NCI-H128 (cell line): Measurements from ENCODE around the gene ERRFI1.
"Not testable (repeated sequence)": the region's sequence is repeated elsewhere in the genome, so short reads cannot be mapped to it uniquely, and the experiment has no call there.

Experiments used
- DNase-seq: peaks from one replicate; lab custom pipeline; 2025; ENCODE audit not compliant: unreplicated experiment; lab: John Stamatoyannopoulos, UW

ERRFI1 gene

DNA sequence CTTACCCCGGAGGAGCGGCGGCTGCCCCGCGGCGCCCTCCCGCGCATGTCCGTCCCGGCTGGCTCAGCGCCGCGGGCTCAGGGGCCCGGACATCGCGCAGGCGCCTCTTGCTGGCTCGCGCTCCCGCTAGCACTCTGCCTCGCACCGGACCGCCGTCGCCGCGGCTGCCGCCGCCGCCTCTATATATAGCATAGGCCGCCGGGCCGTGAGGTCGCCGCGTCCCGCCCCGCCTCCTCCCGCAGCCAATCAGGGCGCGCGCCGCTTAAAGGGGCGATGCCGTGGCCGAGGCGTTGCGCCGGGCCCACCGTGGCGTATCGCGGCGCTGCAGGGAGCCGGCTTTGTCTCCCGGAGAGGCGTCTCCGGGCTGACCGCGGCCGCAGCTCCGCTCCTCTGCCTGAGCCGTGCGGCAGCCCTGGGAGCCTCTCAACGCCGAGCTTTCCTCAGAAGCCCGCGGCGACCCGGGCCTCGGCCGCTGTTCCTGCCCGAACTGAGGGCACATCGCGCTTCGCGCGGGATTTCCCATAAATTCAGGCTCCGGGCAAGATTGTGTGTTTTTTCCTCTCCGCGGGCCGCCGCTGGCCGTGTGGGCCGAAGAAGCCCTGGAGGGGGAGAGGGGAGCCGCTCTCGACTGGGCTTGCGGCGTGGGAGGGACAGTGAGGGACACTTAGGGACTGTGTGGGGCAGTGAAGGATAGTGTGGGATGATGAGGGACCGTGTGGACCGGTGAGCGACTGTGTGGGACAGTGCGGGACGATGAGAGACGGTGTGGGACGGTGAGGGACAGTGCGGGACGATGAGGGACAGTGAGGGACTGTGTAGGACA, at the start of gene ERRFI1:
Gene ERRFI1, minus strand, starts transcription at position 157 of the 823 bp plus-strand sequence. CDS start 10,690 bp downstream, outside the sequence.
- DNase-seq = peak; percentile 93

- no peak for DNase-seq
Measured at GRCh38 chr1:8075511-8076051, 49.5 kb upstream of the ERRFI1 start.

DNA sequence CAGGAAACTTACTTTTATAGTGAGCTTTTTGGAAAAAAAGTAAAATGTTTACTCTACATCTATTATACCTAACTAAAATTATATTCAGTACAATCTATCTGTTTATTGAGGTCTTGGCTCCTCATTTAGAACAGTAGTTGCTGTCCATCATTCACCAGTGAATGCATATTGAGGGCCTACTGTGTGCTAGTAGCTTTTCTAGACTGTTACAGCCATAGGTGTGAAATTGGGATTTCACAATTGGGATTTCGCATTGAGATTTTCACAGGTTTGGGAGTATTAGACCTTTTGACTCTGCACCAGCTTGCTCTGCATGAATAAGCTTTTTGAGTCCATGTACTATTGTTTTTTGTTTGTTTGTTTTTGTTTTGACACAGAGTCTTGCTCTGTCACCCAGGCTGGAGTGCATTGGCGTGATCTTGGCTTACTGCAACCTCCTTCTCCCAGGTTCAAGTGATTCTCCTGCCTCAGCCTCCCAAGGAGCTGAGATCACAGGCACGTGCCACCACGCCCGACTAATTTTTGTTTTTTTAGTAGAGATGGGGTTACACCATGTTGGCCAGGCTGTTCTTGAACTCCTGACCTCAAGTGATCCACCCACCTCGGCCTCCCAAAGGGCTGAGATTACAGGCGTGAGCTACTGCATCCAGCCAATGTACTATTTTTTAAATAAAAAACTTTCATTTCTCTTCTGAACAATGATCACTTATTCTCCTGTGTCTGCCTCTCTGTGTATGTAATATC, 47.2 kb upstream of the ERRFI1 start:
- DNase-seq = no peak

DNA sequence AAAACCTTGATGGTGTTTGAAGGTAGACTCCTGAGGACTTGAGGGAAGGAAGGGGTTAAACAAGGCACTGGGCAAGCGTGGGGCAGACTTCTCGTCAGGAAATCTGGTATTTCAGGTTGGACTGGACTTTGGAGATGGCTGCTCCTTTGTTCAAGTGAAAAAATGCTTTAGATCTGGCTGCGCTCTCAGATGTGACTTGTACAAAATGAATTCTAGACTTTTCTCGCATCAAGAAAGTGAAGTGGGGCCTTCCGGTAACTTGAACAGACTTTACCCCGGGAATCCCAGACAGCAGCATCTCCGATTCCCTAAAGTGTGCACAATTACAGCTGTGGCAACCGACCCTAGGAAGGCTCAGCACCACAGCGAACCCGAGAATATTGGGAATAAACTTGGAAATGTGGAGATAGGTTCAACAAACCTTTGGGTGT, 44.3 kb upstream of the ERRFI1 start:
- DNase-seq = no peak

DNA sequence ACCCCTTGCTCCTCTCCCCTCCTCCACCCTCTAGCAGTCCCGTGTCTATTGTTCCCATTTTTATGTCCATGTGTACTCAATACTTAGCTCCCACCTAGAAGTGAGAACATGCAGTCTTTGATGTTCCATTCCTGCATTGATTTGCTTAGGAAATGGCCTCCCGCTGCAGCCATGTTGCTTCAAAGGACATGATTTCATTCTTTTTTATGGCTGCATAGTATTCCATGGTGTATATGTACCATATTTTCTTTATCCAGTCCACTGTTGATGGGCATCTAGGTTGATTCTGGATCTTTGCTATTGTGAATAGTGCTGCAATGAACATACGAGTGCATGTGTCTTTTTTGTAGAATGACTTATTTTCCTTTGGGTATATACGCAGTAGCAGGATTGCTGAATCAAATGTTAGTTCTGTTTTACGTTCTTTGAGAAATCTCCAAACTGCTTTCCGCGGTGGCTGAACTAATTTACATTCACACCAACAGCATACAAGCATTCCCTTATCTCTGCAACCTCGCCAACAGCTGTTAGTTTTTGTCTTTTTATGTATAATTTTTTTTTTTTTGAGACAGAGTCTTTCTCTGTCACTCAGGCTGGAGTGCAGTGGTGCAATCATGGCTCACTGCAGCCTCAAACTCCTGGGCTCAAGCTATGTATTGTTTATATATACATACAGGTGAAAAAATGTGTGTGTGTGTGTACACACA, 43.7 kb upstream of the ERRFI1 start:
- not testable (repeated sequence) for DNase-seq

GRCh38 chr1:8065369-8065768, 39.3 kb upstream of the ERRFI1 start:
- DNase-seq = no peak

DNA sequence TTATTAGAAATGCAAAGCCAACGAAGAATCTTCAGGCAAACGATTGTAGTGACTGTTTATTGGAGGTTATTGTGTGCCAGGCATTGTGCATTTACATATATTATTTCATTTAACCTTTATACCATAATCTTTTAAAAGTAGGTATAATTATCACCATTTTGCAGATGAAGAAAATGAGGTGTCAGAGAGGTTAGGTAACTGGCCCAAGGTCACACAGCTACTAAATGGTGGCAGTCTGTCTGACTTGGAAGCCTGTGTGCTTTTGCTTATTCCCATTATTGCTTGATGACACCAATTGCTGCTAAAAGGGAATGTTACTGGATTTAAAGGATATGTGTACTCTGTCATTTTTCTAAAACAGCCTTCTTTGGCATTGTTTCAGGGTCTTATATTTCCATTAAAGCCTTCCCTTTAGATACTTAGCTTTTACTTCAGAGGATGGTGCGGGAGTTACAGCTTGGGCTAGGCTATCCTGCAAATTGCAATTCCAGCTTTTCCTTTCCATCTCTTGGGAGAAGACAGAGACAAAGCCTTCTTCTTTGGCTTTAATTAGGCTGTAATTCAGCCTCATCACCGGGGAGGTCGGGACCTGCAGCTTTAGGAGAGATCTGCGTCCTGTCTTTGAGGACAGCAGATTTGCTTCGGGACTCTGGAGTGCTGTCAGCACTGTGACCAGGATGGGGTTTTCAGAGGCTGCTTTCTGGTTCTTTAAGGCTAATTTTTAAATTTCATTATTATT, 37.4 kb upstream of the ERRFI1 start:
- no peak for DNase-seq

DNA sequence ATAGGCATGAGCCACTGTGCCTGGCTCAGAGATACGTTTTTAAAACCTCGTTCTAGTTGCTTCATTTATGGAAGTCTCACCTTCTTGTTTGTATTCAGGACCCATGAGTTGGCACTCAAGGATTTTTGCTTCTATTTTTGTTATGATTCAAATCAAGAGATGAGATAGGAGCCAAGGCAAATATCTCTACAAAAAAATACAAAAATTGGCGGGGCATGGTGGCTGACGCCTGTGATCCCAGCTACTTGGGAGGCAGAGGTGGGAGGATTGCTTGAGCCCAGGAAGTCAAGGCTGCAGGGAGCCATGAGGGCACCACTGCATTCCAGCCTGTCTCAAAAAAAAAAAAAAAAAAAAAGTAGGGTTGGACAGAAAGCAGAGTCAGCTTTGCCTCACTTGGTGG, 36.8 kb upstream of the ERRFI1 start:
- no peak for DNase-seq

- DNase-seq = no peak
Measured at GRCh38 chr1:8061673-8062386, 35.7 kb upstream of the ERRFI1 start.

DNA sequence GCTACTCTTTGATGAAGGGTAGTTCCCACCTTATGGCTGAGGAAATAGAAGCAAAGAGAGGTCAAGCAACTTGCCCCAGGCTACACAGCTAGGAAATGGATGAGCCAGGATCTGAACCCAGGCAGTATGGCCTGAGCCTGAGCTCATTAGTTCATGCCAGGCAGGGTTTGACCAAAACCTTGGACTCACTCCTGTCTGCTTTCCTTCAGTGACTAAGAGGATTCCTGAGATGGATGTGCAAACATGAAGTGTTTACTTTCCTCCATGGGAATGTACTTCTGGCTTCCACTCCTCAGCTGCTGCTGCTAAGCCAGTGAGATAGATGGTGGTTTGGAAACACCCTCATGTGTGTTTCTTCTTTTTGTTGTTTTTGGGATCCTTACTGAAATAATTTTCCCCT, 35.1 kb upstream of the ERRFI1 start:
- DNase-seq = no peak

DNA sequence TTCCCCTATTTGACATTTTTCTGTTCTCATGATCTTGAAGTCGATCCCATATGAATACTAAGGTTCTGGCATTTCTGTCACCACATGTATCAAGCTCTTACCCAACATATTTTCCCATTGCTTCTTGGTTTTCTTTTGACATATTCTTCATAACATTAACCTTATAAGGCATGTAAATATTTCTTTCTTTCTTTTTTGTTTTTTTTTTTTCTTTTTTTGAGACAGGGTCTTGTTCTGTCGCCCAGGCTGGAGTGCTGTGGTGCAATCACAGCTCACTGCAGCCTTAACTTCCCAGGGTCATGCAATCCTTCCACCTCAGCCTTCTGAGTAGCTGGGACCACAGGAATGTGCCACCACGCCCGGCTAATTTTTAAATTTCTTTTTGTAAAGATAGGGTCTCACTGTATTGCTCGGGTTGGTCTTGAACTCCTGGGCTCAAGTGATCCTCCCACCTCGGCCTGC, 33.1 kb upstream of the ERRFI1 start:
- no peak for DNase-seq

DNA sequence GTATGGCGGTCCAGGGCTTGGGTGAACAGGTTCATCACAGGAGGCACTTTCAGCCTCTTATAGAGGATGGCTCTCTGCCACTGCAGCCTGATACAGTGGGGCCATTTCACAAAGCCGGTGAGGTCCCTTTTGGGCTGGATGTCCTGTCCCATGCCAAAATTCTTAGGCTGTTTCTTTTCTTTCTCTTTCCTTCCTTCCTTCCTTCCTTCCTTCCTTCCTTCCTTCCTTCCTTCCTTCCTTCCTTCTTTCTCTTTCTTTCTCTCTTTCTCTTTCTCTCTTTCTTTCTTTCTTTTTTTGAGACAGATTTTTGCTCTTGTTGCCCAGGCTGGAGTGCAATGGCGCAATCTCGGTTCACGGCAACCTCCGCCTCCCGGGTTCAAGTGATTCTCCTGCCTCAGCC, 31.7 kb upstream of the ERRFI1 start:
- not testable (repeated sequence) for DNase-seq

GRCh38 chr1:8055973-8056372, 29.9 kb upstream of the ERRFI1 start:
- DNase-seq = no peak

- DNase-seq = no peak
Measured at GRCh38 chr1:8053878-8054567, 27.9 kb upstream of the ERRFI1 start.

DNA sequence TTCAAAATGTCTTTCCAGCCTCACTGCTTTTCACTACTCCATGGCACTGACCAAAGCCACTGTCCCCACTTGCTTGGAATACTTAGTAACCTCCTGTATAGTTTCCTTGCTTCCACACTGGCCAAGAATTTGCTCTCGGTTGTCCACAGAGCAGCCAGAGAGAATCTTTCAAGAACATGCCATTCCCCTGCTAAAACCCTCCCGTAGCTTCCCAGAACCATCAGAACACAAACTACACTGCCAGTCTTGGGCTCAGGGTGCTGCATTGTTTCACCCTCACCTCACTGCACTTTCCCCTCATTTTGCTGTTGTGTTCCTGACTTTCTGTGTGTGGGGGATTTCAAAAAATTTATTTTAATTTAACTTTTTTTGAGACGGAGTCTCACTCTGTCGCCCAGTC, 25.5 kb upstream of the ERRFI1 start:
- no peak for DNase-seq

GRCh38 chr1:8049229-8049628, 23.1 kb upstream of the ERRFI1 start:
- DNase-seq = not testable (repeated sequence)

DNA sequence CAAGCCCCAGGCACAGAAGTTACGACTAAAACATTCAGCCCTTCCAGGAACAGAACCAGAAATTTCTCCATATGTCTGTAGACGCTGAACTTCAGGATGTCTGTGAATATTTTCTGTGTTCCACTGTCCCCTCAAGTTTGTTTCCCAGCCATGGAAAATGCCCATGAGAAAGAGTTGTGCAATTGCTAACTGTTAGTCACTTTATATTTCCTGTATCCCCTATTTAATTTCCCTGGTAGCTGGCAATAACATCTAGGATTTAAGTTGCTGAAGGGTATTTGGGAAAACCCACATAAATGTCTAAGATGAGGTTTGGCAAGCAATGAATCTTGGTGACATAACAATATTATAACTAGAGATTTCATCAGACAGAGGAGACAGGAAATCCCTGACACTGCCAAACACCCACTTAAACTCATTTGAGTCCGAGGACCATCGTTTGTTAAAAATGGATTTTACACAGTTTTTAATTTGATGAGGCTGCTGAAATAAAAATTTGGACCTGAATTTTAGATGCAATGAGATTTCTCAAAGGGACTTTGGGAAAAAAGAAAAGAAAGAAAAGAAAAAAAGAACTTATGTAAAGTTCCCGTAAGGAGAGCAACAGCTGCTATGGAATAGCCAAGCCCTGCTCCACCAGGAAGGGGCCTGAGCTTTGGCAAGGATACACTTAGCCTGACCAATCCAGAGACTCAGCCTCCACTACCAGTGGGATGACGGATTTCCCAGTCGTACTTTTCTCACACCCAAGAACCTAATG, 21.8 kb upstream of the ERRFI1 start:
- no peak for DNase-seq

GRCh38 chr1:8047112-8047511, 21.0 kb upstream of the ERRFI1 start:
- DNase-seq = no peak

- DNase-seq = no peak
Measured at GRCh38 chr1:8046391-8046790, 20.3 kb upstream of the ERRFI1 start.
